ENCODE data around the gene NUDT1. TPM values are rescaled to one million over a fixed set of nuclear protein-coding genes. Genes with fewer than 3 reads are reported as not detected.

The NUDT1 gene
- total and polyA plus RNA-seq, 2 experiments from 2014 or later = 54.5 to 163 TPM

- TF ChIP-seq ZNF462 (CRISPR knock-in tag; IDR thresholded peaks at IDR 0.05) (no peak), POLR2AphosphoS5 (IDR thresholded peaks at IDR 0.05; ENCODE audit: low read depth) (no peak), ZNF331 (CRISPR knock-in tag; IDR thresholded peaks at IDR 0.05; ENCODE audit: low read depth) (no peak), REST (IDR thresholded peaks at IDR 0.05; ENCODE audit: unreplicated experiment) (no peak)
These were observed 14.3 kb upstream of the NUDT1 start (continued) for GRCh38 chr7:2227699-2228098.

DNA sequence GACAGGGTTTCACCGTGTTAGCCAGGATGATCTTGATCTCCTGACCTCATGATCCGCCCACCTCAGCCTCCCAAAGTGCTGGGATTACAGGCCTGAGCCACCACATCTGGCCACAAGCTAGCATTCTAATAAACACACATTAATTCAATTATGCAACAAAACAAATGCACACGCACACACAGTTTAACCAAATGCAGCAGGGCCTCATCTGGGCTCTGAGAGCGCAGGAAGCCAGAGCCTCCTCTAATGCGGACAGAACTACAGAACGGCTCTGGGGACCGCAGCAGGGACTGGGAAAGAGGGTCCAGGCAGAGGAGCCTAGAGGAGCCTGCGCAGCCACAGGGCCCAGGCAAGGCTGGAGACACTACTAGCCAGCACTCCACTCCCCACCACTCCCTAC lies 13.1 kb upstream of the NUDT1 start:
- Histone ChIP-seq H3K4me1 (ENCODE audit: insufficient read depth) (peaks cover 13% of the 10 kb centered on the region), H3K27me3 (ENCODE audit: insufficient read depth) (no peaks in the 10 kb centered on the region), H3K27ac (ENCODE audit: low read depth) (no peak overlapping the region), H3F3A (replicated peaks; ENCODE audit: low read depth) (peaks cover 2% of the 10 kb centered on the region; the same call in 1 of the 2 replicates), H3K4me2 (no peak overlapping the region), H4K20me1 (replicated peaks; ENCODE audit: insufficient read depth) (peaks cover 12% of the 10 kb centered on the region), H3K9me2 (ENCODE audit: insufficient read depth) (no peaks in the 10 kb centered on the region), H2AFZ (no peak overlapping the region), H3K79me2 (replicated peaks; ENCODE audit: insufficient read depth) (peaks cover 73% of the 10 kb centered on the region), H3K36me3 (ENCODE audit: insufficient read depth) (no peaks in the 10 kb centered on the region; the same call in 1 of the 2 replicates), H3K4me3 (no peak overlapping the region)
- Mint-ChIP-seq H3K4me1 (peaks cover 12% of the 10 kb centered on the region), H3K9me3 (no peaks in the 10 kb centered on the region), H3K27ac (no peak overlapping the region), H3K4me3 (no peak overlapping the region), H3K36me3 (ENCODE audit: low read depth) (peaks cover 60% of the 10 kb centered on the region), H3K27me3 (ENCODE audit: insufficient read depth, low read depth, poor library complexity) (peaks cover 15% of the 10 kb centered on the region)
- ATAC-seq = no peak
- DNase-seq (ENCODE audit: low spot score) = no peak
- no peak for TF ChIP-seq STAT1 (IDR thresholded peaks at IDR 0.05; ENCODE audit: unreplicated experiment)
- no peak for TF ChIP-seq NANOG (IDR thresholded peaks at IDR 0.05; ENCODE audit: borderline replicate concordance)

All from GM23338 (cell line).